GM23248 (cell line): ENCODE results near the gene PTPN18.

Source experiments
- EZH2 ChIP-seq: fragments of 200-600 bp; sonication (generic); IDR thresholded peaks from 2 replicates; pipeline ENCODE4 v1.6.1; 2018; ENCODE audit warnings: antibody characterized with exemption, mild to moderate bottlenecking; ENCODE audit not compliant: insufficient read depth, poor library complexity, severe bottlenecking
- EZH2phosphoT487 ChIP-seq: fragments of 200-600 bp; sonication (generic); IDR thresholded peaks from 2 replicates; pipeline ENCODE4 v1.6.1; 2018; ENCODE audit warnings: antibody characterized with exemption, moderate library complexity, mild to moderate bottlenecking, low read depth; ENCODE audit not compliant: insufficient read depth

GRCh38 chr2:130371723-130372054 lies 15.8 kb downstream of the PTPN18 start:
- TF ChIP-seq EZH2 (no peak), EZH2phosphoT487 (no peak)
